ENCODE results near the gene ACSF2.

Gene ACSF2

DNA sequence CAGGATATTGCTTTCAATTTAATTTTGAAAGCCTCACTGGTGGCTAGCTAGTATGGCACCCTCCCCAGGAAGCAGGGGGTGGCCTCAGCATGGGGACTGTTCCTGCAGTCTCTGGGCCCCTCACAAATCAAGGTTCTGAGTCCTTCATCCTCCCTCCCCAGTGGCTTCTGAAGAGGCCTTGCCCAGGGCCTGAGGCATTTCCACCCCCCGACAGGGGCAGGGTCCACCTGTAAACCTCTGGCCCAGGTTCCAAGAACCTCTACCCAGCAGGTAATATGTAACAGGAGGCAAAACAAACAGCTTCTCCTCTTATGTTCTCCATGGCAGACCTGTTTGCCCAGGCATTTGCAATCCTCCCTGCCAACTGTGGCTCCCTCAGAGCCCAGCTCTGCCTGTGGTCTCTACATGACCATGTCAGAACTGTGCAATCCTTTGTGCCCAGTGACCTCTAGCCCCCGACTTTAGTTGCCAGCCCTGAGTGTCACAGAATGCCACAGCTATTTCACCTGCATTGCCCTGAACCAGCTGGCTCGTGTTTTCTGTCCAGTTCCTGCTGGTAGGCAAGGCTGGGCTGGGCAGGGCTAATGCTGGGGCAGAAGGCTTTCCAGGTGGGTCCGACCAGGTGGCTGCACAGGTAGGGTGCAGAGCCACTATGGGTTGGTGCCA lies 14.3 kb downstream of the ACSF2 start:
- DNase-seq (ENCODE audit: low read depth in 2 of 2): no peak

DNA sequence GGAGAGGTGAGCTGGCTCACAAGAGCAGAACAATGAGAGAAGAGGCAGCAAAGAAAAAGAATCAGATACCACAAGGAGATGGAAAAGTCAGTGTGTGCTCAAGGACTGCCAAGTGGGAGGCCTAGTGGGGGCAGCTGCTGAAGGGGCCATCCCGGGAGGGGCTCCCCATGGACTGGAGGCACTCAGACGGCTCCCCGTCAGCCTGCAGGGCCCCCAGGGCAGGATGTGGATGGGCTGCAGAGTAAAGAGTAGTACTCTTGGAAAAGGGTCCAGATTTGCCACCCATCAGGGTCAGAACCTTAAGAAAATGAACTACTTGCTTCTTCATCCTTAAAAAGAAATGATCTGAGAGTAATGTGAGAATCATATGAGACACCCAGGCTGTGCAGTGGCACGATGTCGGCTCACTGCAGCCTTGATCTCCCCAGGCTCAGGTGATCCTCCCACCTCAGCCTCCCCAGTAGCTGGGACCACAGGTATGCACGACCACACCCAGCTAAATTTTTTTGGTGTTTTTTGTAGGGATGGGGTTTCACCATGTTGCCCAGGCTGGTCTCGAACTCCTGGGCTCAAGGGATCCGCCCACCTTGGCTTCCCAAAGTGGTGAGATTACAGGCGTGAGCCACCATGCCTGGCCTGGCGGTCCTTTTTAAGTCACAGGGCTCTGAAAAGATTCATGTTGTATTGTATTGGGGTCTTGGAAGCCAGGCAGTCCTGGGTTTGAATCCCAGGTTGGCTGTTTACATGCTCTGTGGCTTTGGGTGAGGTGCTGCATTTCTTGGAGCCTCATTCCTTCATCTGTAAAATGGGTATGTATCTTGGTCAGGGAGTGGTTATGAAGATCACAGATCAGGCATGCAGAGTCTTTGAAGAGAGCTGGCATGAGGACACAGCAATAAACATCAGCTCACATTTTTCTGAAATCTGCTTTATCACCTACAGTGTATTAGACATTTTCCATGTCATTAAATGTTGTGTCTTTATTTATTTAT lies 15.1 kb downstream of the ACSF2 start:
- no peak for DNase-seq (ENCODE audit: low read depth in 2 of 2)

DNA sequence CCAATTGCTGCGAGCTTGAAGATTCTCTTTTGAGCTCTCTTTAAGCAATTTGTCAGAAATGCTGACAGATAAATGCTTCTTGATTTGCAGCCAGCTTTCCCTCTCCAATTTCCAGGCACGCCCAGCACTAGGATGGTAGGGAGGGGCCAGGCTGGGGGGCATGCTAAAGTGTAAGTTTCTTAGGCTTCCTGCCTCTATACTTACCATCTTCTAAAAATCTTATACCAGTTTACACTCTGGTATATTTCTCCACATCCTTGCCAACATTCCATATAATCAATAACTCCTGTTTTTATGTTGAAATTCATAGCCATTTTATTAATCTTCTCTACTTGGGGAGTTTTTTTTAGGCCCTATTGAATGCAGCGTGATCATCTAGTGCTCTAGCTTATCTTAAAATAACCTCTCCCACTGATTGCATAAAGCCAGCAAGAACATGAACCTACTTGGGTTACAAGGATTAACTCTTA lies 17.5 kb downstream of the ACSF2 start:
- no peak for DNase-seq (ENCODE audit: low read depth in 2 of 2)

DNA sequence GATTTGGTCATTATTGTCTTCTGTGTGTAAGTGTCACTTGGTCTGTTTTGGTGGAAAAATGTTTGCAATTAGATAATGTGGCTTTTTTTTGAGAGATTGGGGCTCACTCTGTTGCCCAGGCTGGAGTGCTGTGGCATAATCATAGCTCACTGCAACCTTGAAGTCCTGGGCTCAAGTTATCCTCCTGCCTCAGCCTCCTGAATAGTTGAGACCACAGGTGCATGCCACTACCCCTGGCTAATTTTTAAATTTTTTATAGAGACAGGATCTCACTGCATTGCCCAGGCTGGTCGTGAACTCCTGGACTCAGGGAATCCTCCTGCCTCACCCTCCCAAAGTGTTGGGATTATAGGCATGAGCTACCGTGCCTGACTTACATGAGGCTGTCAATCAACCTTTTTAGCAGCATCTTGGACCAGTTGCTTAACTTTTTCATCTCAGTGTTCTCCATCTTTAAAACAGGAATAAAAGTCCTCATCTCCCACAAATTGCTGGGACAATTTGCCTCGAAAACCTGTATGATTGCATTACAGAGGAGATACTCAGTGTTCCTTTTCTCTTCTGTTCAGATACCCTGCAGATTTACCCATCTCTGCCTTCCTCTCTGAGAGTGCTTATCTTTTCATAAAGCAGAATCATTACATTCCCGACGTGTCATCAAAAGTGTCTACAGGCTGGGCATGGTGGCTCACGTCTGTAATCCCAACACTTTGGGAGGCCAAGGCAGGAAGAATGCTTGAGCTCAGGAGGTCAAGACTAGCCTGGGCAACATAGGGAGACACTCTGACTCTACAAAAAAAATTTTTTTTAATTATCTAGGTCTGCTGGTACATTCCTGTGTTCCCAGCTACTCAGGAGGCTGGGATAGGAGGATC lies 19.1 kb downstream of the ACSF2 start:
- no peak for DNase-seq (ENCODE audit: low read depth in 2 of 2)

DNA sequence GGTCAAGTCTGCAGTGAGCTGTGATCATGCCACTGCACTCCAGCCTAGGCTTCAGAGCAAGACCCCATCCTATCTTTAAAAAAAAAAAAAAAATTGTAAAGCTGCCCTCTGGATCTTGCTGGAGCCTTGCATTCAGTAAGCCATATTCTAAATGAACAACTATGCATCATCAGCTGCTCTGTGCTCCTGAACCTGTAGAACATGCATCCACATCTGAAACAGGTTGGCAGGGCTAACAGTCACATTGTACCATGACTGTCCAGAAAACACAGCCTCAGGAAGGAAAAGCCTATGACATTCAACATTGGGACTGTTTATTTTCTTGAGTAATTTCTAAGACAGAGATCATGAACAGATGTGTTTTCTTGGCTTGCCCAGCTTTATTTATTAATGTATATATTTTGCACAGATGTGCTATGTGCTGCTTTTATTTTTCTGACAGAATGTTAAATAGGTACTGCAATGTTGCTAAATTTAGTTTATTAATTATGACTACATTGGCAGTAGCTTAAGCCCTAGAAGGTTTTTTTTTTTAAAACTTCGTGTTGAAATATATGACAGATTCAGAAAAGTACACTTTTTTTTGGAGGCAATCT lies 19.8 kb downstream of the ACSF2 start:
- DNase-seq (ENCODE audit: low read depth in 2 of 2): no peak

- no peak for DNase-seq (ENCODE audit: low read depth in 2 of 2)
These were observed 22.0 kb downstream of the ACSF2 start for GRCh38 chr17:50447870-50448595.

GRCh38 chr17:50448643-50449042 lies 22.6 kb downstream of the ACSF2 start:
- DNase-seq (ENCODE audit: low read depth in 2 of 2): no peak

DNA sequence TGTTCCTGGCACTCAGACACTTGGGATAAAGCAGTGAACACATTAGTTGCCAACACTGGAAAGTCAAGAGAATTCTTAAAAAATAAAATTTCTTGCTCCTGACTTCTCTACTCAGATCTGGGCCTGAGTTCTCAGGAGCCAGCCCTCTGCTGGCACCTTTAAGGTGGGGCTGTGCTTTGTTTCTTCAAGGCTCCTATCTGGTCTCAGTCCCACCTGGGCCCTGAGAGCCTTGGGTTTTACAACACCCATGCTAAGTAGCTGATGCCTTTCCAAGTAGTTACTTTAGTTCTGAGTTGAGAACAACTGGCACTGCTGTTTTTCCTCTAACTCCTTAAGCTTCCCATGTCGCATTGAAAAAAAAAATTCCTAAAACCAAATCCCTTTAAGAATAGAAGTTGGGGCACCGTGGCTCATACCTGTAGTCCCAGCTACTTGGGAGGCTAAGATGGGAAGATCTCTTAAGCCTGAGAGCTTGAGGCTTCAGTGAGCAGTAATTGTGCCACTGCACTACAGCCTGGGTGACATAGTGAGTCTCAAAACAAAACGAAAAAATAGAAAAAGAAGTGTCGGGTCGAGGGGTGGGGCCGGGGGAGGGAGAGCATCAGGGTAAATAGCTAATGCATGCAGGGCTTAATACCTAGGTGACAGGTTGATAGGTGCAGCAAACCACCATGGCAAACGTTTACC lies 26.1 kb downstream of the ACSF2 start:
- DNase-seq (ENCODE audit: low read depth in 2 of 2): no peak

GRCh38 chr17:50452630-50453300 lies 26.7 kb downstream of the ACSF2 start:
- no peak for DNase-seq (ENCODE audit: low read depth in 2 of 2)

DNA sequence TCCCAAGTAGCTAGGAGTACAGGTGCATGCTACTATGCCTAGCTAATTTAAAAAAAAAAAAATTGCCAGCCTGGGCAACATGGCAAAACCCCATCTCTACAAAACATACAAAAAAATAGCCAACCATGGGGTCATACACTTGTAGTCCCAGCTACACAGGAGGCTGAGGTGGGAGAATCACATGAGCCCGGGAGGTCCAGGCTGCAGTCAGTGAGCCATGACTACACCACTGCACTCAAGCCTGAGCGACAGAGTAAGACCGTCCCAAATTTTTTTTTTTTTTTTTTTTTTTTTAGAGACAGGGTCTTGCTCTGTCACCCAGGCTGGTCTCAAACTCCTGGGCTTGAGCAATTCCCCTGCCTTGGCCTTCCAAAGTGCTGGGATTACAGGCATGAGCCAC lies 27.9 kb downstream of the ACSF2 start:
- DNase-seq (ENCODE audit: low read depth in 2 of 2): no peak

GRCh38 chr17:50457621-50458020 lies 31.6 kb downstream of the ACSF2 start:
- no peak for DNase-seq (ENCODE audit: low read depth in 2 of 2)

GRCh38 chr17:50458270-50458669 lies 32.3 kb downstream of the ACSF2 start:
- DNase-seq (ENCODE audit: low read depth in 2 of 2): no peak

DNA sequence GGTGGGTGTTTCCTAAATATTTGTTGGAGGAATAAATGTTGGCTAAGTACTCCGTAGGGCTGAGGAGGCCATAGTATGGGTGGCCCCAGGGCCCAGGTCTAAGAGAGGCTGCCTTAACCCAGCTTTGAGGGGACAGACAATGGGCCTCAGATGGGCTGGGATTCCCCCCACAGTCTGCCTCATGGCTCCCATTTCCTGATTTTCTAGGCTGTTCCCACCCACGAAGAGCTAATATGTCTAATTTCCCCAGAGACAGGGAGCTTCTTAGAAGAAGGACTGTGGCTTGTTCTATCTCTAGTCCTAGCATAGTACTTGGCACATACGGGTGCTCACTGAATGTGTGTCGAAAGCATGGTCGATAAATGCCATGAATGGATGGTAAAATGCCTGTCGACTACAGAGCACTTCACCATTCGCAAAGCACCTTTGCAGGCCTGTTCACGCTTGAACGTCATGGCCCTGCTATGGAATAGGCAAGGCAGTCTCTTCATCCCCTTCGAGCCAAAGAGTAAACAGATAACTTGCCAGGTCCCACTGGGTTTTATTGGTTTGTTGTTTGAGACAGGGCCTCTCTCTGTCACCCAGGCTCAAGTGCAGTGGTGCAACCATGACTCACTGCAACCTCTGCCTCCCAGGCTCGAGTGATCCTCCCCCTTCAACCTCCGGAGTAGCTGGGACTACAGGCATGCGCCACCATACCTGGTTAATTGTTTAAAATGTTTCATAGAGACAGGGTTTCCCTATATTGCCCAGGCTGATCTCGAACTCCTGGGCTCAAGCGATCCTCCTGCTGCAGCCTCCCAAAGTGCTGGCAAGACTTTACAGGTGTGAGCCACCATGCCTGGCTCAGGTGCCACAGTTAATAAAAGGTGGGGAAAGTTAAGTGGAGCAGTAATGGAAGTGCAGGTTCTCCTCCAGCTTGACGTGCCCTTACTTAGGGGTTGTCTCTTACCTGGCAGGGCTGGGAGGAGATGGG lies 33.0 kb downstream of the ACSF2 start:
- DNase-seq (ENCODE audit: low read depth in 2 of 2): no peak

- no peak for DNase-seq (ENCODE audit: low read depth in 2 of 2)
These were observed 33.7 kb downstream of the ACSF2 start for GRCh38 chr17:50459756-50460155.

DNA sequence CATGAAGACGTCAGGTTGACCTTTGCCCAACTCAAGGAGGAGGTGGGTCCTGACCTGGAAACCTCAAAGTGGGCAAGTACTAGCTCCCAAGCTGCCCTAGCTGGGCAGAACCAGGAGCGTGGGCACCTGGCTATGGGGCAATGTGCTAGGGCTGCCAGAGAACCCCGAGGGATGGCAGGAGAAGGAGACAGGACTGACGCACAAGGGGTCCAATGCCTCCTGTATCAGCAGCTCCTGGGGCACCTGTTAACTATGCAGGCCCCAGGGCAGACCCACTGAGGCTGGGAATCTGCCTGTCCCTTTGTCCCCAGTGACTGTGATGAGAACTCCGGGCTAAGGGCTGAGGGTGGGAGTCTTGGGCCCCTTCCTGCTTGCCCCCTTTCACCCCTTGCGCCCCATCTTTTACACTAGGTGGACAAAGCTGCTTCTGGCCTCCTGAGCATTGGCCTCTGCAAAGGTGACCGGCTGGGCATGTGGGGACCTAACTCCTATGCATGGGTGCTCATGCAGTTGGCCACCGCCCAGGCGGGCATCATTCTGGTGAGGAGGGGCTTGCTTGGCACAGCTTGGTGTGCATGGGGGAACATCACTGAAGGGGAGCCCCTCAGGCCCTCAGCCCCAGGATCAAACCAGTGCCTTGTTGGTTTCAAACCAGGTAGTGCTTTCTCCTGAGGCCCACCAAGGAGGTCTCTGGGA lies 35.0 kb downstream of the ACSF2 start:
- no peak for DNase-seq (ENCODE audit: low read depth in 2 of 2)

DNA sequence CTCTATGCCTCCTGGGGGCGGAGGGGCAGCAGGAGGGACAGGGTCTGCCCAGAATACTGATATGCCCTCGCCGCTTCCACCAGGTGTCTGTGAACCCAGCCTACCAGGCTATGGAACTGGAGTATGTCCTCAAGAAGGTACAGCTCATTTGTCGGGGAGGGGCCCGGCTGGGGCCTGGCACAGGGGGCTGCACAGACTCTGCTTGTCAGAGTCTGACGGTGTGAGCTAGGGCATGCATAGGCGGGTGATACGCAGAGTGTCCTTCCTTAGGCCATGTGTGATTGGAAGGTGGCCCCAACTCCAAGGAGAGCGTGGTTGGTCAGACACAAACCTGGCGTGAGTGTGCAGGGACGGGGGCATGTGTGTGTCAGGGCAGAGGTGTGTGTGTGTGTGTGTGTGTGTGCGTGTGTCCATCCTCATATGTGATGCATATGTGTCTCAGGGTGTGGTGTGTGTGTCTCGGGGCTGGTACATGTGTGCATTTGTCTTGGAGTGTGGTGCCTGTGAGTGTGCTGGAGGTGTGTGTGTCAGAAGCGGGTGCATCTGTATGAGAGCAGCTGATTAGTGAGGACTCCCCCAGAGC lies 35.6 kb downstream of the ACSF2 start:
- no peak for DNase-seq (ENCODE audit: low read depth in 2 of 2)

GRCh38 chr17:50462446-50462845 lies 36.4 kb downstream of the ACSF2 start:
- no peak for DNase-seq (ENCODE audit: low read depth in 2 of 2)

Data from stimulated activated CD8-positive, alpha-beta memory T cell treated with anti-CD3 and anti-CD28 coated beads, Interleukin-2, amount 100 ng/mL, for 48 hours (primary cell).